GM21737 (cell line): ENCODE results near the gene TEX101.
"Not testable (repeated sequence)": the region's sequence is repeated elsewhere in the genome, so short reads cannot be mapped to it uniquely, and the experiment has no call there.

Experiments
- ATAC-seq: cut with Tn5 transposase; IDR thresholded peaks from one replicate; pipeline ENCODE4 v1.9.1; 2021; ENCODE audit warnings: mild to moderate bottlenecking, moderate library complexity; ENCODE audit not compliant: unreplicated experiment

TEX101 gene

GRCh38 chr19:43414554-43414953 lies at the start of gene TEX101:
Gene TEX101 (plus strand): TSS chr19:43414890. CDS start chr19:43415920, 1,030 bp downstream.
- no peak for ATAC-seq

- ATAC-seq, result not testable (repeated sequence)
Observed at GRCh38 chr19:43365677-43366076, 49.0 kb upstream of the TEX101 start.

DNA sequence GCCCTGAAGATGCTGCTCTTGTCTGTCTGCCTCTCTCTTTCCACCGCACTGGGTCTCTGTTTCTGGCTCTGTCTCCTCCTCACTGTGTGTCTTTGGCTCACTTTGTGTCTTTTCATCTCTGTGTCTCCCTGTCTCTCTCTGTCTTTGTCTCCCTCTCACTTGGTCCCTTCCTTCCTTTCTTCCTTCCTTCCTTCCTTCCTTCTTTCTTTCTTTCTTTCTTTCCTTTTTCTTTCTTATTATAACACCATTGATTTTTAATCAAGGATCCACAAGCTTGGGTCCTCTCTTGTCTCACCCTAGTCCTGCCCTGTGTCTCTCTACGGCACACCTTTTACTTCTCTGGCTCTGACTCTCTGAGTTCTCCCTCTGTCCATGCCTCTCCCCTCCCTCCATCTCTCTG lies 46.9 kb upstream of the TEX101 start:
- ATAC-seq, result no peak

DNA sequence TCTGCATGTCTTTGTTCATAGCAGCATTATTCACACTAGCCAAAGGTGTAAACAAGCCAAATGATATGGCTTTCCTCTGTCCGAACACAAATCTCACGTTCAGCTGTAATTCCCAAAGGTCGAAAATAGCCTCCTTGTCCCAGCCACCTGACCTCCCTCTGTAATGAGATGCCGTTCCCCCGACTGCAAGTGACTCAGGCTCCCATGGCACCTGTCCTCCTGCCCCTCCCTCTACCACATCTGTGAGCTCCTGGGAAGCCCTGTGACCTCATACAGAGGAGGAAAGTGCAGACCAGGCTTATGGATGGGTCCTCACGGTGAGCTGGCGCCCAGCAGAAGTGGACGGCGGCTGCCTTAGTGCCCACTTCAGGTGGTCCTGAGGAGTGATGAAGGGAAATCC lies 45.8 kb upstream of the TEX101 start:
- ATAC-seq, result not testable (repeated sequence)

DNA sequence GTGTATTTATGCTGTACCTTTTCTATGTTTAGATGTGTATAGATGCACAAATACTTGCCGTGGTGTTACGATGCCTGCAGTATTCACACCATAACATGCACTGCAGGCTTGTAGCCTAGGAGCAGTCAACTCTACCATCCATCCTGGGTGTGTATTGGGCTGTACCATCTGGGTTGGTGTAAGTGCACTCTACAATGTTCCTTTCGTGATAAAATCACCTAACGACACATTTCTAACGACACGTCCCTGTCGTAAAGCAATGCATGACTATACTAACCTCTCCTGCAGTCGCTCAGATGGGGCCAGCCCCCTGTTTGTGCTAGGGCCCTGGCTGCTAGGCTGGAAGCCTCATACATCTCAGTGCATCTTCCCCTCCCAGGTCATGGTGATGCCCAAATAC lies 42.8 kb upstream of the TEX101 start:
- no peak for ATAC-seq

DNA sequence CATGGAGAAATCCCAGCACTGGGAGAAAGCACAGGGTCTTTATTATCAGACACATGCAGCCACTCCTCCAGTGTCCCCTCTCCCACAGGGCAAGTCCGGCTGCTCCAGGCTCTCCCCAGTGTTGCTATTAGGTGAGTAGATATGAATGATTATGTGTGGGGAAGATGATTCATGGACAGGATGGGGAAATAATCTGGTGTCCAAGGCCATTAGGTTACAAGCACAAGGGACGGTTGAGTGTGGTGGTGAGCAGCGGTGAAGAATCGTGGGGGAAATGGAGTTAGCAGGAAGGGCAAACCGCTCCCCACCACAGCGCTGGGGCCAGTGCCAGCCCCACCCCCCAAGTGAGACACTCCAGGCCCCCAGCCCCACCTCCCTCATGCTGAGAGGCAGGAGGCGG lies 42.2 kb upstream of the TEX101 start:
- ATAC-seq, result no peak

DNA sequence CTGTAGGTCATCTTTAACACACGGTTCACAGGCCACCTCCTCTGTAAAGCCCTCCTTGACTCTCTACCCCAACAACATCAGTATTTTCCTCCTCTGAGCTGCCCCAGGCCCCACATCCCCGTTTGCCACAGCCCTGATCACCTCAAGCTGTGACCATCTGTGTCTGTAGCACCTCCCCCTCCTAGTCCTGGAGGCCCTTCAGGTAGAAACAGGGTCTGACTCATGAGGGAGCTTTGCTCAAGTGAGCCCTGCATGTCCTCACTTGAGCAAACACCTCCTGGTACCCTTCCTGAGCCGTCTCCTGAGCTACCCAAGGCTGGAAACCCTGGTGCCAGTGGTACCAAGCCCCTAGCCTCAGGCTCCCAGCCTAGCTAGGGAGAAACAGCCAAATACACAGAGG lies 37.1 kb upstream of the TEX101 start:
- ATAC-seq, result not testable (repeated sequence)

- no peak for ATAC-seq
Observed at GRCh38 chr19:43380008-43380407, 34.7 kb upstream of the TEX101 start.

DNA sequence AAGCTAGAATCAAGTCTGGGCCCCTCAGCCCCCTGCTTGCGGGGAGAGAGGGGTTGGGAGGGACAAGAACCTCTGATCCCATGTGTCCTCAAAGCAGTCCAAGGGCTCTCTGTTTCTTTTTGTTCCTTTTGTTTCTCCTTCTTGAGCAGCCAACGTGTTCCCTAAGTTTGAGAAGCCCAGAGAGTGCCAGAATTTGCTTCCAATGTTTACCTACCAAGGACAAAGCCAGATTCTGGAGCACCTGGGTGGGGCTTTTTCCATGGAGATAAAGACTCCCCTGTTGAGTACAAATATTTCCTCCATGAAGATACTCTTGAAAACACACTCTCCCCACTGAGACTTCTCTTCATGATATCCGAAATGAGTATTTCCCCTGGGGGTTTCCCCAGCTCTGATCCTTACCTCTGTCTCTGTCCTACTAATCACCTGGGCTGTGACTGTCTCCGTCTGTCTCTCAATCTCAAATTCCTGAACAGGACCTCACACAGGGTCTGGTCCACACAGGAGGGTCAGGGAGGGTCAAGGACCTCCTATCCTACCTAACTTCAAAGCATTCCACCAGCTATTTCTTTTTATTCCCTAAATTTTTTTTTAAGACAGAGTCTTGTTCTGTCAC lies 33.8 kb upstream of the TEX101 start:
- no peak for ATAC-seq

DNA sequence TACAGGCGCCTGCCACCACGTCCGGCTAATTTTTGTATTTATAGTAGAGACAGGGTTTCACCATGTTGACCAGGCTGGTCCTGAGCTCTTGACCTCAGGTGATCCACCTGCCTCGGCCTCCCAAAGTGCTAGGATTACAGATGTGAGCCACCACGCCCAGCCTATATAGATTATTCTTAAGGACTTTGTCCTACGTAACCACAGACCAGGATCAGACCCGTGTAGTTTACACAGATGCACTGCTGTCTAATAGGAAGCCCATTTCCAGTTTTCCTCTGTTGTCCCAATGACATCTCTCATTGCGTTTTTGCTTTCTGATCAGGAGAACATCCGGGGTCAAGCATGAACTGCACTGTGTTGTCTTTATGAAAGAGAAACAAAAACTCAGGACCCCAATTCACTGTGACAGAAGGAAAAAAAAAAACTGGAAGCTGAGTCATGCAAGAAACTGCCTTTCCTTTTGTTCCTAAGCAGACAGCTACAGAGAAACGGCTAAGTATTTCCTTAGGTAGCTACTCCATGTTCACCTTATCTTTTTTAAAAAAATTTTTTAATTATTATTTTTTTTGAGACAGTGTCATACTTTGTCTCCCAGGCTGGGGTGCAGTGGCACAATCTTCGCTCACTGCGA lies 32.0 kb upstream of the TEX101 start:
- ATAC-seq, result not testable (repeated sequence)

- ATAC-seq, result not testable (repeated sequence)
Observed at GRCh38 chr19:43383254-43383653, 31.4 kb upstream of the TEX101 start.

GRCh38 chr19:43383759-43384158 lies 30.9 kb upstream of the TEX101 start:
- ATAC-seq, result not testable (repeated sequence)

DNA sequence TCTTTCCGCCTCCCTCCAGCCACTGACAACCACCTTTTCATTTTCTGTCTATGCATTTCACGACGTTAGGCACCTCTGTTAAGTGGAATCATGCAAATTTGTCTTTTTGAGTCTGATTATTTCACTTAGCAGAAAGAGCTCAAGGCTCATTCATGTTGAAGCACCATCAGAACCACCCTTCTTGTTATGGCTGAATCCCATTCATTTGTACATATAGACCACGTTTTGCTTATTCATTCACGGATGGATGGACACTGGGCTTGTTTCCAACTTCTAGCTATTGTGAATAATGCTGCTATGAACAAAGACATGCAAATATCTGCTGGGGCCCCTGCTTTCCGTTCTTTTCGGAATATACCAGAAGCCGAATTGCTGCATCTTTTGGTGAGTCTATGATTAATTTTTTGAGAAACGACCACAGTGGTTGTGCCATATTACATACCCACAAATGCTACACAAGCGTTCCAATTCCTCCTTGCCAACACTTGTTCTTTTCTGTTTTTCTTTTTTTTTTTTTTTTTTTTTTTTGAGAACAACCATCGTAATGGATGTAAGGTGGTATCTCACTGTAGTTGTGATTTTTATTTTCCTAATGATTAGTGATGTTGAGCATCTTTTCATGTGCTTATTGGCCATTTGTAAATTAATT lies 23.7 kb upstream of the TEX101 start:
- not testable (repeated sequence) for ATAC-seq

DNA sequence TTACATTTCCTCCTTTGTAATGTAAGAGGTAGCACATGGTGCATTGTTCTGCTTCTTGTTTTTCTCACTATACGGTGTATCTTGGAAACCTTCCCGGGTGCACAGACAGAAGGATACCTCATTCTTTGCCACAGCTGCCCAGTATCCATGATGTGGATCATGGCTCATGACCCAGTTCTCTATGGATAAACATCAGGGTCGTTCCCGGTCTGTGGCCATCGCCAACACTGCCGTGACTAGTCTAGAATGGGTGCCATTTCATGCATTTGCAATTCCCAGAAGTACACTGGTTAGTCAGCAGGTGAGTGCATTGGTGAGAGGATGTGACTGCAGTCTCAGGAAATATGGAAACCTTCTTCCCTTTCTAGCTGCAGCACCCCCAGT lies 23.1 kb upstream of the TEX101 start:
- ATAC-seq, result not testable (repeated sequence)

GRCh38 chr19:43393501-43393900 lies 21.2 kb upstream of the TEX101 start:
- not testable (repeated sequence) for ATAC-seq

DNA sequence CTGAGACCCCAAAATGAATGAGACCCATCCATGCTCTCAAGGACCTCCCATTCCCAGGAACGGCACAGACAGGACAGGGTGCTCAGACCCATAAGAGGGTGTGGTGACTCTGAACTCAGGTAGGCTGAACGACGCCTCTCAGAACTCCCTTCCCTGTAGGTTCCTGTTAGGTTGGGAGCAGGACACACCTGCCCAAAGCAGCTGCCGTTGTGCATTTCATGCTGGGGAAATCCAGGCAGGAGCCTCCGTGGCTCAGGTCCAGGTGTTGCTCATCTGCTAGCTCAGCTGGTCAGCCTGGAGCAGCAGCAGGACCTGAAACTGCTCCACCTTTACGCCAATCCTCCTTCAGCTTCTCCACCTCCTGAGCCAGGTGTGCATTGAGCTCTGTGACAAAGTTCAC lies 19.1 kb upstream of the TEX101 start:
- no peak for ATAC-seq

- no peak for ATAC-seq
Observed at GRCh38 chr19:43406297-43406696, 8.4 kb upstream of the TEX101 start.

DNA sequence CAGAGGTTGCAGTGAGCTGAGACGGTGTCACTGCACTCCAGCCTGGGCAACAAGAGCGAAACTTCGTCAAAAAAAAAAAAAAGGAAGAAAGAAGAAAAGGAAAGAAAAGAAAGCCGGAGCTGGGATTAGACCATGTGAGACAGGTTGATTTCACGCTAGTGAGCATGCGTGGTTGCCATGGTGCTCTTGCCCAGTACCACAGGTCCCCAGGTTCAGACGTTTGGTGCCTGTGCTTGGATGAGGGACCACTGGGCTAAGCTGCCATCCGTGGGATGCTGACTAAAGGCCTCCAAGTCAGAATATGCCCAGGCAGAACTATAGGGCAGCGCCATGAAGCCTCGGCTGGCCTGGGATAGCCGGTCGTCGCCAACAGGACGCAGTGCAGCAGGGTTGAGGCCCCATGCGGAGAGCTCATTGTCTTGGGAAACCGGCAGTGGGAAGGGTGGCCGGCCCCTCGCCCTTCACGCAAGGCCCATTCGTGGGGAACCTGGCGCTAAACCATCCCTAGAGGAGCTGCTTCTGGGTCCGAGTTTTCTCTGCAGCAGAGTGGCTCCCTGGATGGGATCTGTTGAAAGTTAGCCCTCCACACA lies 7.2 kb upstream of the TEX101 start:
- ATAC-seq, result no peak

- ATAC-seq, result no peak
Observed at GRCh38 chr19:43408043-43408442, 6.6 kb upstream of the TEX101 start.

- no peak for ATAC-seq
Observed at GRCh38 chr19:43409415-43409814, 5.3 kb upstream of the TEX101 start.

GRCh38 chr19:43412441-43412840 lies 2.2 kb upstream of the TEX101 start:
- no peak for ATAC-seq
